ENCODE data around the gene EDNRA. TPM values are rescaled to one million over a fixed set of nuclear protein-coding genes. Genes with fewer than 3 reads are reported as not detected.

The EDNRA gene
- total RNA-seq, 1 experiment from 2014 or later = not detected

GRCh38 chr4:147530723-147531122, 49.8 kb downstream of the EDNRA start:
- intact Hi-C loops (cut with micrococcal nuclease; ENCODE audit: unreplicated experiment) = no loop called here
- H3K4me3 ChIP-seq = no peak overlapping the region
- DNase-seq = no peak
- no peak overlapping the region for H2AFZ ChIP-seq
- no peak overlapping the region for H3K27ac ChIP-seq
- CTCF ChIA-PET = no interaction called here
- H3F3A ChIP-seq (ENCODE audit: insufficient read depth, low read depth) = no peaks in the 10 kb centered on the region
- H3K4me1 ChIP-seq (replicated peaks; ENCODE audit: insufficient read depth) = no peaks in the 10 kb centered on the region
- no TSS peak for BruUV-seq (replicated peaks)
- H4K20me1 ChIP-seq (ENCODE audit: insufficient read depth) = no peaks in the 10 kb centered on the region
- TF ChIP-seq EZH2 (IDR thresholded peaks at IDR 0.05; ENCODE audit: low read depth) = no peak
- TF ChIP-seq CTCF (conservative IDR thresholded peaks at IDR 0.05) = no peak
- H3K36me3 ChIP-seq (ENCODE audit: low read depth) = no peaks in the 10 kb centered on the region
- no peaks in the 10 kb centered on the region for H3K9me3 ChIP-seq (ENCODE audit: insufficient read depth, low read depth)
- POLR2A ChIA-PET (ENCODE audit: unreplicated experiment) = no interaction called here
- no peaks in the 10 kb centered on the region for H3K27me3 ChIP-seq (ENCODE audit: insufficient read depth, low read depth)
- no peaks in the 10 kb centered on the region for H3K9me2 ChIP-seq (ENCODE audit: insufficient read depth)
- H3K79me2 ChIP-seq (ENCODE audit: low read depth) = no peaks in the 10 kb centered on the region
- no peak overlapping the region for H3K4me2 ChIP-seq

- H3K4me3 ChIP-seq = no peak overlapping the region
- no peaks in the 10 kb centered on the region for H3K4me1 ChIP-seq (replicated peaks; ENCODE audit: insufficient read depth)
- no peaks in the 10 kb centered on the region for H4K20me1 ChIP-seq (ENCODE audit: insufficient read depth)
- no peak overlapping the region for H3K4me2 ChIP-seq
- no peak for DNase-seq
- intact Hi-C loops (cut with micrococcal nuclease; ENCODE audit: unreplicated experiment) = no loop called here
- TF ChIP-seq CTCF (conservative IDR thresholded peaks at IDR 0.05) (no peak), EZH2 (IDR thresholded peaks at IDR 0.05; ENCODE audit: low read depth) (no peak)
- ChIA-PET POLR2A (ENCODE audit: unreplicated experiment) (no interaction called here), CTCF (no interaction called here)
- H3F3A ChIP-seq (ENCODE audit: insufficient read depth, low read depth) = no peaks in the 10 kb centered on the region
- H3K27me3 ChIP-seq (ENCODE audit: insufficient read depth, low read depth) = no peaks in the 10 kb centered on the region
- H3K79me2 ChIP-seq (ENCODE audit: low read depth) = no peaks in the 10 kb centered on the region
- no peaks in the 10 kb centered on the region for H3K36me3 ChIP-seq (ENCODE audit: low read depth)
- no TSS peak for BruUV-seq (replicated peaks)
- H3K27ac ChIP-seq = no peak overlapping the region
- no peaks in the 10 kb centered on the region for H3K9me3 ChIP-seq (ENCODE audit: insufficient read depth, low read depth)
- H2AFZ ChIP-seq = no peak overlapping the region
- H3K9me2 ChIP-seq (ENCODE audit: insufficient read depth) = no peaks in the 10 kb centered on the region
These were observed 52.0 kb downstream of the EDNRA start for GRCh38 chr4:147532896-147533295.

- ChIA-PET CTCF (no interaction called here), POLR2A (ENCODE audit: unreplicated experiment) (no interaction called here)
- intact Hi-C loops (cut with micrococcal nuclease; ENCODE audit: unreplicated experiment) = no loop called here
- Histone ChIP-seq H3K4me2 (no peak overlapping the region), H3K36me3 (ENCODE audit: low read depth) (no peaks in the 10 kb centered on the region), H3K79me2 (ENCODE audit: low read depth) (no peaks in the 10 kb centered on the region), H3K9me2 (ENCODE audit: insufficient read depth) (no peaks in the 10 kb centered on the region), H3F3A (ENCODE audit: insufficient read depth, low read depth) (no peaks in the 10 kb centered on the region), H3K4me3 (no peak overlapping the region), H2AFZ (no peak overlapping the region), H3K27me3 (ENCODE audit: insufficient read depth, low read depth) (no peaks in the 10 kb centered on the region), H3K9me3 (ENCODE audit: insufficient read depth, low read depth) (no peaks in the 10 kb centered on the region), H3K4me1 (replicated peaks; ENCODE audit: insufficient read depth) (no peaks in the 10 kb centered on the region), H4K20me1 (ENCODE audit: insufficient read depth) (no peaks in the 10 kb centered on the region), H3K27ac (no peak overlapping the region)
- TF ChIP-seq CTCF (conservative IDR thresholded peaks at IDR 0.05) = no peak
- no peak for TF ChIP-seq EZH2 (IDR thresholded peaks at IDR 0.05; ENCODE audit: low read depth)
- no peak for DNase-seq
- no TSS peak for BruUV-seq (replicated peaks)
These were observed 52.4 kb downstream of the EDNRA start for GRCh38 chr4:147533331-147533730.
